ENCODE data around the gene TNFRSF19.
"Not testable (repeated sequence)": the region's sequence is repeated elsewhere in the genome, so short reads cannot be mapped to it uniquely, and the experiment has no call there.

The TNFRSF19 gene

GRCh38 chr13:23570099-23570920 is at the start of gene TNFRSF19:
TNFRSF19 (plus strand) TSS chr13:23570412; CDS start chr13:23590184, 19,772 bp downstream.
- DNase-seq: no peak

GRCh38 chr13:23529926-23530325 is 40.3 kb upstream of the TNFRSF19 start:
- DNase-seq: not testable (repeated sequence)

GRCh38 chr13:23531446-23531845 is 38.8 kb upstream of the TNFRSF19 start:
- DNase-seq: no peak

DNA sequence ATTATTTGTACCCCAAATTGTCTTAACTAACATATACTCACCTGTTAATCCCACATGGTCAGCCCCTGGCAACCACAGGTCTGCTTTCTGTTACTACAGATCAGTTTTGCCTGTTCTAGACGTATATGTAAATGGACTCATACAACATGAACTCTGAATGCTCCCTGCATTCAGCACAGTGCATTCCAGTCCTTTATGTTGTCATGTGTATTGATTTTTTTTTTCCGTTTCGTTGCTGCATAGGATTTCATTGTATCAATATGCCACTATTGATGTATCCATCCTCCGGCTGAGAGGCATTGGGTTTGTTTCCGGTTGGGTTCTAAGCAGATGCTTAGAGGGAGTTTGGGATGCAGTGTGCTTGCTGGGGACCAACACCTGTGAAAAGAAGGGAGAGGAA is 36.1 kb upstream of the TNFRSF19 start:
- no peak for DNase-seq

- no peak for DNase-seq
Observed at GRCh38 chr13:23541221-23541824, 28.9 kb upstream of the TNFRSF19 start.

DNA sequence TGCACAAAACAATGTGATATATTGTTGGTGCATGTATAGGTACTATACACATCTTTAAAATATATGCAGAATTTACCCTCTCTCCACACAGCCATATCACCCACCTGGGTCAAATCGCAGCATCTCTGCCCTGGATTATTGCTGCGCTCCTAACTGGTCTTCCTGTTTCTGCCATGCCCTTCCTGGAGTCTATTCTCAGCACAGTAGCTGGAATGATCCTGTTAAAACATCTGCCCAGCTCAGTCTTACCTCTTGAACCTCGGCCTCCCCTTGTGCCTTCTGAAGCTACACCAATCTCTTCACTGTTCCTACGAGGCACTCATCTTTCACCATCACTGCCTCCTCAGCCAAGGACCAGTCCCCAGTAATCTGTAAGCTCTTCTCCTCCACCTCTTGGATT is 25.5 kb upstream of the TNFRSF19 start:
- DNase-seq: no peak

GRCh38 chr13:23547000-23547590 is 23.1 kb upstream of the TNFRSF19 start:
- DNase-seq: no peak

GRCh38 chr13:23549724-23550123 is 20.5 kb upstream of the TNFRSF19 start:
- no peak for DNase-seq

- DNase-seq: no peak
Observed at GRCh38 chr13:23550163-23550562, 20.0 kb upstream of the TNFRSF19 start.

DNA sequence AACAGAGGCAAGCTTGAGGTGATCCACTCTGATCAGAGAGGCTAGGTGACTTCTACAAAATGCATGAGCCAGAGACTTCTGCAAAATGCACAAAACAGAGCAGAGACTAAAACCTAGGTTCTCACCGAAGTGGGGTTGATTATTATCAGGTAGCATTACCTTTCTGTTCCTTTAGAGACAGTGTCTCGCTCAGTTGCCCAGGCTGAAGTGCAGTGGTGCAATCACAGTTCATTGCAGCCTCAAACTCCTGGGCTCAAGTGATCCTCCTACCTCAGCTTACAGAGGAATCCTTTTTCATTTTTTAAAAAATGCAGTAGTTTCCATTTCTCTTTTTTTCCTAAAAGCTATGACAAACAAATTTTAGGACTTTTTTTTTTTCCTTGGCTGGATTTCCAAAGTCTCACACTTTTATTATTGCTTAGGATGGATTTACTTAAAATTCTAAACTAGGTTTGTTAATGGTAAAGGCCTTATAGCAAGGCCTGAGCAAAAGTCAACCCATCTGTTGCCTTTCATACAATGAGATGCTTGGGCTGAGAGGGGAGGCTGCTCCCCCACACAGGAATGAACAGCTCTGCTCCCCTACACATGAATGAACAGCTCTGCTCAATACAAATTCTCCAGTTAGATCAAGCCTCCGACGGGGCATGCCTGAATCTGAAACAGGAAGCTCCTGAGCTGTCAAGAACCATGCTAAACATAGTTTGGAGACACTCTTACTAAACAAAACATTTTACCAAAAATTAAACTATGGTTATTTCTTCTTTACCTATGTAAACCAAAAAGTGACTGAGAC is 18.8 kb upstream of the TNFRSF19 start:
- DNase-seq: no peak

- no peak for DNase-seq
Observed at GRCh38 chr13:23552171-23552570, 18.0 kb upstream of the TNFRSF19 start.

- DNase-seq: no peak
Observed at GRCh38 chr13:23552661-23553060, 17.6 kb upstream of the TNFRSF19 start.

DNA sequence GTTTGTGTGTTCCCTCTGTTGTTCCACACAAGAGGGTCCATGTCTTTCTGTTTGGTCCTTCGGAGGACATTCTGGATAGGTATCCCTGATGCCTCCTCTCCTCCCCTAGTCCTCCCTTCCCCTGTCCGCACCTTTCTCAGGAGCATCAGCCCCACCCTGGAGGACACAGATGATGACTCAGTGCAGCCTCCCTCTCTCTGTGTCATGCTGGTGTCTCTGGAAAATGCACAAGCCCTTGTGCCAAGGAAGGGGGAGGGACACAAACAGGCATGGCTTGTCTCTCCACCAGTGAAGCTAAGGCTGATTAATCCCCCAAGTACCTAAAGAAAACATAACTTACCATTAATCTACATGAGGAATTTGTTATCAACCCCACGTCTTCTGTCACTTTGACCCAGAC is 16.2 kb upstream of the TNFRSF19 start:
- no peak for DNase-seq

DNA sequence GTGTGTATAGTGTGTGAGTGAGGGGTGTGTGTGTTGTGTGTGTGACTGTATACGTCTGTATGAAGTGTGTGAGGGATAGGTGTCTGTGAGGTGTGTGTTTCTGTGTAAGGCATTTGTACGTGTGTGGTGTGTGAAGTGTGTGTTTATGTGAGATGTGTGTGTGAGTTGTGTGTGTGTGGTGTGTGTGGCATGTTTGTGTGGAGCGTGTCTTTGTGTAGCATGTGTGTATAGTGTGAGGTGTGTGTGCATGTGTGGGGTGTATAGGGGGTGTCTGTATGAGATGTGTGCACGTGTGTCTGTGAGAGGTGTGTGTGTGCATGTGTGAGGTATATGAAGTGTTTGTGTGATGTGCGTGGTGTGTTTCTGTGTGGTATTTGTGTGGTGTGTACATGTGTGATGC is 13.2 kb upstream of the TNFRSF19 start:
- DNase-seq: no peak

DNA sequence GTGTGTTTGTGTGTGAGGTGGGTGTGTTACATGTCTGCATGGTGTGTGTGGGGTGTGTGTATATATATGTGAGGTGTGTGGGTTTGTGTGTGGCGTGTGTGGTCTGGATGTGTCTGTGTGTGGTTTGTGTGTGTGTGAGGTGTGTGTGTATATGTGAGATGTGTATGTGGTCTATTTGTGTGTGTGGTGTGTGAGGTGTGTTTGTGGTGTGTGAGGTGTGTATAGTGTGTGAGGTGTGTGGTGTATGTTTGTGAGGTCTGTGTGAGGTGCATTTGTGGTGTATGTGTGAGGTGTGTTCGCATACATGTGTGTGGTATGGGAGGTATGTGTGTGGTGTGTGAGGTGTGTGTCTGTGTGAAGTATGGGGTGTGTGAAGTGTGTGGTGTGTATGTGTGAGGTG is 12.5 kb upstream of the TNFRSF19 start:
- DNase-seq: no peak

- DNase-seq: no peak
Observed at GRCh38 chr13:23558675-23559536, 11.3 kb upstream of the TNFRSF19 start.

DNA sequence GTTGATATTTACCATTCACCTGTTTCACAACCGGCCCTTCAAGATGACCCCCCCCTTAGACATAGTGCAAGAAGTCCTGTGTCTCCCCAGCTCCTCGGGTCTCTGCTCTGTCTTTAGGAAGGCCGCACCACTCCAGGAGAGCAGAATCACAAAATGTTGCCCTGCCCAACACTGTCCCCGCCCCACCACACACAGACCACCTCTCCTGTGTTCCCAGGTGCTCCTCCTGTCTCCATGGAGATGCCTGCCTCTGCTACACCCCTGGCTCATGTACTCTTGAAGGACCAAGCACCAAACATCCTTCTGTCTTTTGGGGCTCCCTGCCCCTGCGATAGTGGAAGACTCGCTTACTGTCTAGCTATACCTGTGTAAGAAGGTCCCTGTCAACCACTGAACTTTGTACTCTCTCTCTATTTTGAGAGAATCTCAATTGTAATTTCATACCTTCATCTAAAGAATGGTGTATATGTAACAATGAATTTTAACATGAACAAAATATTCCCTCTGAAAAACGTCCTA is 9.6 kb upstream of the TNFRSF19 start:
- DNase-seq: no peak

GRCh38 chr13:23561261-23561660 is 9.0 kb upstream of the TNFRSF19 start:
- no peak for DNase-seq

GRCh38 chr13:23563085-23563845 is 6.9 kb upstream of the TNFRSF19 start:
- no peak for DNase-seq

DNA sequence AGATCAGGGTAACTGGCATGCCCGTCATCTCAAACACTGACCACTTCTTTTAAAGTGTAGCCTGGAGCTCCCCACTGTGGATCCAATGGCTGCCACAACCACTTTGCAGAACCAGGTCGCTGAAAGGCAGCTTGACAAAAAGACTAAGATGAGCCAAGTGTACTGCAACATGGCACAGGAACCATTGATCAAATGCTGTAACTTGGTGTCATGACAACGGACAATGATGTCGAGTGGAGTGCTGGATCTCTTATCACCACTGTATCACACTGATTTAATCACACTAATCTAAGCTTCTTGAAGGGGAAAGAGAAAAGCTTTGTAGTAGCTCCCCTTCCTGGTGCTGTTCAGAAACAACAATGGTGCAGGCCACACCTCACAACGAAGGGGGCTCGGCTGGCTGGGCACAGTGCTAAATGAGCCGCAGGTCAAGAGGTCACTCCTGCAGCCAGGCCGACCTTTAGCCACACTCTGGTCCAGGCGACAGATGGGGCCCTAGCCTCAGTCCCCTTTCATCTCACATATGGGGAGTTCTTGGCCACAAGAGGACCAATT is 2.2 kb upstream of the TNFRSF19 start:
- no peak for DNase-seq

GRCh38 chr13:23570921-23571315 is 706 bp downstream of the TNFRSF19 start:
- no peak for DNase-seq
